RCC 7860 (cell line): ENCODE measurements around the gene ZNF792.
"Not testable (repeated sequence)": the region's sequence is repeated elsewhere in the genome, so short reads cannot be mapped to it uniquely, and the experiment has no call there.

Experiments
- DNase-seq: peaks from one replicate; pipeline ENCODE4 v3.0.0-alpha.2; 2015; ENCODE audit warnings: low spot score
- FAIRE-seq: peaks from 2 replicates; lab custom pipeline; 2012; peaks lifted over from hg19 to GRCh38; lab: Jason Lieb, UNC

The ZNF792 gene

GRCh38 chr19:34998777-34999497, 34.9 kb upstream of the ZNF792 start:
- FAIRE-seq, result no peak

GRCh38 chr19:34998224-34998623, 34.2 kb upstream of the ZNF792 start:
- not testable (repeated sequence) for DNase-seq, FAIRE-seq

More at GRCh38 chr19:34998777-34999497, 34.9 kb upstream of the ZNF792 start:
- DNase-seq, result no peak

- FAIRE-seq, result no peak
- DNase-seq, result no peak
Measured at GRCh38 chr19:34997071-34997617, 33.1 kb upstream of the ZNF792 start.

- no peak for FAIRE-seq
- no peak for DNase-seq
Measured at GRCh38 chr19:34995551-34995950, 31.5 kb upstream of the ZNF792 start.

GRCh38 chr19:34994643-34995541, 30.9 kb upstream of the ZNF792 start:
- DNase-seq (peak; percentile 17), FAIRE-seq (no peak)

- no peak for FAIRE-seq
- no peak for DNase-seq
Measured at GRCh38 chr19:34994286-34994642, 30.2 kb upstream of the ZNF792 start.

- DNase-seq, result not testable (repeated sequence)
Measured at GRCh38 chr19:34992582-34992981, 28.6 kb upstream of the ZNF792 start.

GRCh38 chr19:34991542-34992333, 27.7 kb upstream of the ZNF792 start:
- DNase-seq (no peak), FAIRE-seq (no peak)

More at GRCh38 chr19:34992582-34992981, 28.6 kb upstream of the ZNF792 start:
- FAIRE-seq, result not testable (repeated sequence)

GRCh38 chr19:34990578-34991192, 26.7 kb upstream of the ZNF792 start:
- DNase-seq (no peak), FAIRE-seq (no peak)

GRCh38 chr19:34989298-34989697, 25.3 kb upstream of the ZNF792 start:
- DNase-seq, result no peak
- FAIRE-seq, result no peak

- FAIRE-seq, result no peak
Measured at GRCh38 chr19:34988119-34988518, 24.1 kb upstream of the ZNF792 start.

GRCh38 chr19:34985249-34986022, 21.4 kb upstream of the ZNF792 start:
- FAIRE-seq (no peak), DNase-seq (no peak)

More at GRCh38 chr19:34988119-34988518, 24.1 kb upstream of the ZNF792 start:
- DNase-seq, result no peak

- no peak for FAIRE-seq
- no peak for DNase-seq
Measured at GRCh38 chr19:34984287-34984686, 20.3 kb upstream of the ZNF792 start.

GRCh38 chr19:34983786-34984185, 19.8 kb upstream of the ZNF792 start:
- no peak for FAIRE-seq
- no peak for DNase-seq

GRCh38 chr19:34982275-34982674, 18.2 kb upstream of the ZNF792 start:
- DNase-seq (no peak), FAIRE-seq (no peak)

- FAIRE-seq, result no peak
- no peak for DNase-seq
Measured at GRCh38 chr19:34979819-34980640, 16.0 kb upstream of the ZNF792 start.

GRCh38 chr19:34976611-34977010, 12.6 kb upstream of the ZNF792 start:
- DNase-seq, result no peak
- no peak for FAIRE-seq

GRCh38 chr19:34975056-34975455, 11.0 kb upstream of the ZNF792 start:
- no peak for DNase-seq
- FAIRE-seq, result no peak

GRCh38 chr19:34974646-34975045, 10.6 kb upstream of the ZNF792 start:
- no peak for DNase-seq
- FAIRE-seq, result no peak
